GM04503 (cell line): ENCODE results near the gene FOXO6.
A peak's percentile ranks its signal among the peaks of the same experiment; 100 is the strongest.

Source experiments
- DNase-seq: peaks from one replicate; pipeline ENCODE4 v3.0.0-alpha.2; 2012; ENCODE audit warnings: low read depth

Gene FOXO6

DNA sequence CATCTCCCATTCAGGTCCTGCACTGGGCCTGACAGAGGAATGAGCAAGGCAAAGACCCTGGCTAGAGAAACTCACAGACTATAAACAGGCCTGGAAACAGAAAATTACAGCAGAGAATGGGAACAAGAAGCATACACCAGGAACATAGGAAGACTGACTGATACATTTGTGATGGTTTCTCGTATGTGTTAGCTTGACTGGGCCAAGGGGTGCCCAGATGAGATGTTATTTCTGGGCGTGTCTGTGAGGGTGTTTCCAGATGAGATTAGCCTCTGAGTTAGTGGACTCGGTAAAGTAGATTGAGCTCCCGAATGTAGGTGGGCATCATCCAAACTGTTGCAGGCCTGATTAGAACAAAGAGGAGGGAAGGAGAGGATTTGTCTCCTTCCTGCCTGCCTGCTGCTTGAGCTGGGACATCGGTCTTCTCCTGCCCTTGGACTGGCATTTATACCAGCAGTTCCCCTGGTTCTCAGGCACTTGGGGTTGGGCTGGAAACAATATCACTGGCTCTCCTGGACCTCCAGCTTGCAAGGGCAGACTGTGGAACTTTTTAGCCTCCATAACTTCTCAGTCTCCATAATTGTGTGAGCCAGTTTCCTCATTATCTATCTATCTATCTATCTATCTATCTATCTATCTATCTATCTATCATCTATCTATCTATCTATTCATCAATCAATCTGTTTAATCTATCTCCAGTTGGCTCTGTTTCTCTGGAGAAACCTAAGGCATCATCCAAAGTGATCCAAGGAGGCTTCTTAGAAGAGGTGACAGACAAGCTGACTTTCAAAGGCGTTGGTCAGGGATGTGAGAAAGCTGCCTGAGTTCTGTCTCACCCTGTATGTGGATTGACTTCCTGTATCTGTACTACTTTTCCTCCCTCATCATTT lies 9.7 kb upstream of the FOXO6 start:
- DNase-seq, result no peak

DNA sequence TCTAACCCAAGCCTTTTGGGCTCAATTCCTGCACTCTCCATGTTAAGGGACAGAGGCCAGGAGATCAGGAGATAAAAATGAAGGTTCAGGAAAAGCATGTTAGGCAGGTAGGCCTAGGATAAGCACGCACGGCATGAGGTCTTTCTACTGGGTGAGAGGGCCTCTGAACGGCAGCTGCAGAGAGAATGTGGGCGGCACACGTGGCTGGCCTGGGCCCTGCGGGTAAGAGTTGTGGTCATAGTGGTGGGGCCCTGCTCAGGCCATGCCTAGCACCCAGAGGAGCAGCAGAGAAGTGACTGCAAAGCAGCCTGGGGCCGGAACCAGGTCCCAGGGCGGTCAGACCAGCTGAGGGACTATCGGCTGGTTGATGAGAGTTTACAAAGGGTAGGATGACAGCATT lies 7.5 kb upstream of the FOXO6 start:
- DNase-seq, result no peak

DNA sequence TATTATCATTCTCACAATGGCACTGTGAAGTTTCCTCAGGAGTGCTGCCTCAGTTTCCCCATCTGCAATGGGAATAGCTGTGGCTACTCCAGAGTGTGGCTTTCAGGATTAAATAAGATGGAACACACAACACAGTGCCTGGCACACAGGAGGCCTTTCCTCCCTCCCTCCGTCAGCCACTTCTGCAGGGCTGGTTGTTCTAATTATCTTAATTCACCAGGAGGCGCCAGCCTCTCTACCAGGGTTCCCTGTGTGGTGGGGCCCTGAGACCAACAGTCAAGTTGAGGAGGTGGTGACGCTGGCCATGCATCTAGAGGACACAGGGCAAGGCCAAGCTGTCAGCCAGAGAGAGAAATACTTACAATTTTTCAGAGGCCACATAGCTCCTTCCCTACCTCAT lies 6.3 kb upstream of the FOXO6 start:
- DNase-seq, result no peak

DNA sequence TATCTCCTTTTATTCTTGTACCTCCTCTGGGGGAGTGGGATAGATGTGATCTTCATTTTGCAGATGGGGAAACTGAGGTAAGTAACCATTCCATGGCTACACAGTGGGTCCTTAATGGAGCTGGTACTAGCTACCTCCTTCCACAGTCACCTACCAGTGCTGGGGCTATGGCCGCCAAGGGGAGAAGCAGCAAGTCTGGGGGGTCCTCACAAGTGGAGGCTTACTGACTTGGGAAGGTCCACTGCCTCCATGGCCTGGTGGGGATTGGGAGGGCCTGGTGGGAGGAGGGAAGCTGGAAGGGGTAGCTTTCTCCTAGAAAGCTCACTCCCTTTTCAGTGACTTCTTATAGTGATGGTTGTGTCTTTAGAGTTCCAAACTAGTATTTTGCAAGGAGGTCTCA lies 5.9 kb upstream of the FOXO6 start:
- no peak for DNase-seq

DNA sequence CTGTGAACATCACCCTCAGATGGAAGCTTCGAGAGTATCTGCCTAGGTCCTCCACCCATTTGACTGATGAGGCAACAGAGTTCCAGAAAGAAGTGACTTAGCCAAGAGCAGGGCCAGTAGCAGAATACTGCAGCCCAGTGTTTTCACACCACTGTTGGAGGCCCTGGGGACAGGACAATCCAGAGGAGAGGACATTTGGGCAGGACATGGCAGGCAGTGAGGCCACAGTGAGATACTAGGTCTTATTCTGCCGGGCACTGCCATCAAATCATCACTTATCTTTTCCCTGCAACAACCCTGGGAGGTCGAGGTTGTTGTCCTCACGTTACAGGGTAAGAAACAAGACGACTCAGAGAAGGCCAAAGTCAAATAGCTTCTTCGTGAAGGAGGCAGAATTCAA lies 5.5 kb upstream of the FOXO6 start:
- DNase-seq, result no peak

DNA sequence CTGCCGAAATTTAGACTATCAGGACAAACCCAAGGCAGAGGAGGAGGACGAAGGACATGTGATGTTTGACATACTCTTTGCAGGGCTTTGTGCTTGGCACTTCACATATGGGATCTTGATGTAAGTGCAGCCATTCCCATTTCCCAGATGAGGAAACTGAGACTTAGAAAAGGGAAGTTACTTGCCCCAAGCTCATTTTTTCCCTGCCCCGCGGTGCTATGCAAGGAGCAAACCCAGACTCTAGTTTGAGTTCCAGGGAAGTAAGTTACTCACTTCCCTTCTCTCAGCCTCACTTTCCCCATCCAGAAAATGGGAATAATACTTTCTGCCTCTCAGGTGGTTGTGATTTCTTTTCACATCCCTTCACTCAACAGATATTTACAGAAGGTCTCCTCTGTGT lies 4.5 kb upstream of the FOXO6 start:
- no peak for DNase-seq

DNA sequence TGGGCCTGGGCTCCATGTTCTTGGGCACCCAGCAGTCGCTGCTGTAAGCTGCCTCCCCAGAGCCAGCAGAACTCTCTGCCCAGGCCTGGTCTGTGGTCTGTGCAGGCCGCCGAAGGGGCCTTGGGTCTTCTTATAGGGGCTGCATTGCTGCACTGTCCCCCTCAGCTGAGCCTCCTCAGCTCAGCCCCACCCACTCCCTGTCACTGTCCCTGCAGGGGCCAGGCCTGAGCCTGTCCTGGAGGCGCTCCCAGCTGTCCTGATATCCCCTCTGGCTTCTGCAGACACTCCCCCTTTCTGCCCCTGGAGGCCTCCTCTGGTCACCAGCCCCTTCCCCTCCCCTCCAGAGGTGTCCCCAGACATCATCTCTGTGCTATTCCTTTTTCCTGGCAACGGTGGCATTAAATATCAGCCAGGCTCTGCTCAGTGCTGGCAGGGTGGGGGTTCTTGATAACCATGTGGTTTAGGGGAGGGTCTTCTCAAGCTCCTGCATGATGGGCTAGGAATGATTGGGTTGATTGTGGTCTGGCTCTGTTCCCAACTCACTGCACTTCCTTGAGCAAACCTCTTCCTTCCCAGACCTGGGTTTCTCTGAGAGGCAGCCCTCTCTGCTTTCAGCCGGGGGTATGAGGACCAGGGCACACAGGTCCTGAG lies 3.7 kb upstream of the FOXO6 start:
- DNase-seq, result no peak

DNA sequence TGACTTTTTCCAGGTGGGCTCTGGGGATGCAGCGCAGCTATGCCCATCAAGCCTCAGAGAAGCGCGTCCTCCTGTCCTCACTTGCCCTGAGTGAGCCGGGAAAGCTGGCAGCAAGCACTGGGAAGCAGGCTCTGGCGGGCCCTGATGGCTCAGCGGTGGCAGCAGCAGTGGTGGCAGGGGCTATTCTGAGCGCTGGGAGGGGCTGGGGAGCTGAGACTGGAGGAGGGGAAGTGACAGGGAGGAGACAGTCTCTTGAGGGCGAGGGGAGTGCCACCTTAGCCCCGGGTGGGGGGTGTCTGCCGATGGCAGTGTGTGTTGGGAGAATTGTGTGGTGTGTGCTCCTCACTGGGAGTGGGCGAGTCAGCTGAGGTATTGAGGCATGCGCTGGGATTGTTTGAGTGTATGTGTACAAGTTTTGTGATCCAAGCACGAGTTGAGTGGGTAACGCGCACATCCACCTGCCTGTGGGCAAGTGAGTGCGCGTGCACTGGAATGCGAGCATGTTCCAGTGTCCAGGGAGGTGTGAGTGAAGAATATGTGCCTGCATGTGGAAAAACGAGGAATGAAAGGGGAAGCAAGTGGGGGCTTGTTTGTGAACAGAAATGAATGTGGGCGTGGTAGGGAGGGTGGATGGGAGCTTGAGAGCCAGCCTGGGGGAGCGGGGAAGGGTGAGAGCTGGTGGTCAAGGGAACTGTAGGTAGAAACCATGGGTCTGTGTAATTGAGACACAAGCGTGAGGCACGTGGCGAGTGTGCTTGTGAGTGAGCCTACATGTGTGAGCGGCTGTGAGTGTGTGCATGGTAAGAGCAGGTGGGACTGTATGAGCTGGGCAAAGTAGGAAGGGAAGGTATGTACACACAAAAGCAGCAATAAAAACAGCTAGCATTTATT lies 2.9 kb upstream of the FOXO6 start:
- no peak for DNase-seq

DNA sequence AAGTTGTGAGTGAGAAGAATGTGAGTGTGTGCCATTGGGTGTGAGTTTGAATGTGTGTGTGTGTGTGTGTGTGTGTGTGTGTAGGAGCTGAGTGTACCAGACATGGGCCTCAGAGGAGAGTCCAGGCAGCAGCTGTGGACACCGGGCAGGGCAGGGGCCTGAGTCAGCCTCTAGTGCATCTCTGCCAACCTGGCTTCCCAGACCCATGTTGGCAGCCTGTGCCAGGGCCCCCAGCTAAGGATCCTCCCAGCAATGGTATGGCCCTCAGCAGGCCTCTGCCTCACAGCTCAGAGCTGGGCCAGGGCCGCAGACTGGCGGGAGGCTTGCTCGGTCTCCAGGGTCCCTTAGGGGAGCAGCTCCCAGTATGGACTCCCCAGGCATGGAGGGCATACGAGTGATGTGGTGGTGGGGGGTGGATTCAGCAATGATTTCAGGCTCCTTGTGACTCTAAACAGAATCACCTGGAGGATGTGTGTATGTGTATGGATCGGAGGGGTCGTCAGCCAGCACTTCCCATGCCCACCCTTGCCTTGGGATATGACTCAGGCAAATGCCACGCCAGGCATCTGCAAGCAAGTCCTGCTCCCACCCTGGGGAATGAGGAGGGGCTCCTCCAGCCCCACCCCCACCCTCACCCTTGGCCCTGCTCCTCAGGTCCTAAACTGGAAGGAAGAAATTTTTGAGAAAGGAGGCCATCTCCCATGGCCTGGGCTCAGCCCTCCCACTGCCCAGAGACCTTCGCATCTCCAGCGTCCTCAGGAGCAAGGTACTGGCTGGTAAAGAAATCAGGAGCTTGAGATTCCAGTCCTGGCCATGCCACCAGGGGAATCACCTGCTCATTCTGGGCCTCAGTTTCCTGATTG lies 1.8 kb upstream of the FOXO6 start:
- DNase-seq, result peak; percentile 29

DNA sequence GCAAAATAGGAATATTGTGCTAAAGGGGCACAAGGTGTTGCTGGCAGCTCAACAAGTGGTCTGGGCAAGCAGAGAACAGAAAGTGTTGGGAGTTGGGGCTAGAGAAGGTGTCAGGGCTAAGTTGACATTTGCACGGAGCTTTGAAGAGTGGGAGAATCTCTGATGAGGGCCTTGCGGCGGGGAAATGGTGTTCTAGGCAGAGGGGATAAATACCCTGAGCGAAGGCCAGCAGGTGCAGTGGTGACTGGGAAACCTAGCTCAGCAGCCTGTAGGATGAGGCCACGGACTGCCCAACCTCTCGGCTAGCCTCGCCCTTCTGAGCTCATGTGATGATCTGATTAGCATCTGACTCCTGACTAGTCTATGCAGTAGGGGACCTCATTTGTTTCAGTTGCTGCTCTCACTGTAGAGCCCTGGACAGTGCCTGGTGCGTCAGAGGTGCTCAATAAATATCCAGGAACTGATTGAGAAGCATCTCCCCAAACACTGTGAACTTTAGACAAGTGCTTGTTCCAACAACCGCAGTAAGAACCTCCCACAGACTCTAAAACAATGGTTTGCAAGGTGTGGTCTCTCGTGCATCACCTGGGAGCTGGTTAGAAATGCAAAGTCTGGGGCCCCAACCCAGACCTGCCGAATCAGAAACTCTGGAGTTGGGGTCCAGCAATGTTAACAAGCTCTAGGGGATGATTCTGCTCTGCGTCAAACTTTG lies 1.0 kb upstream of the FOXO6 start:
- DNase-seq, result no peak

DNA sequence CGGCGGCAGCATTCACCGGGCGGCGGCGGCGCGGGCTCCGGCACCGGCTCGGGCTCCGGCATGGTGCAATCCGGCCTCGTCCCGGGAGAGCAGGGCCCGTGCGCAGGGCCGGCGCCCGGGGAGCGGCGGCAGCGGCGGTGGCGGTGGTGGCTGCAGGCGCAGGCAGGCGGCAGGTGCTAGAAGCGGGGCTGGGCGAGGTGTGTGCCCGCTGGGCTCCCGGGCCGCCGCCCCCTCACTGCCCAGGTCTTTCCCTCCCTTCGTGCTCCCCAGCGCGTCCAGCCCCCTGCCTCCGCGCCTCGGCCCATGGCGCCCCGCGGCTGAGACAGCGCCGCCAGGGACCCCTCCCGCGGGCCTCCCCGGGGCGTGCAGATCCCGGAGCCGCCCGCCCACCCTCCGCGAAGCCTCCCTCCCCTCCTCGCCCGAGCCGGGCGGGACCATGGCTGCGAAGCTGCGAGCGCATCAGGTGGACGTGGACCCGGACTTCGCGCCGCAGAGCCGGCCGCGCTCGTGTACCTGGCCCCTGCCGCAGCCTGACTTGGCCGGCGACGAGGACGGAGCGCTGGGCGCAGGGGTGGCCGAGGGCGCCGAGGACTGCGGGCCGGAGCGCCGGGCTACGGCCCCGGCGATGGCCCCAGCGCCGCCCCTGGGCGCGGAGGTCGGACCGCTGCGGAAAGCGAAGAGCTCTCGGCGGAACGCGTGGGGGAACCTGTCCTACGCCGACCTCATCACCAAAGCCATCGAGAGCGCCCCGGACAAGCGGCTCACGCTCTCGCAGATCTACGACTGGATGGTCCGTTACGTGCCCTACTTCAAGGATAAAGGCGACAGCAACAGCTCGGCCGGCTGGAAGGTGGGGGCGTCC lies 492 bp downstream of the FOXO6 start:
- DNase-seq, result no peak

DNA sequence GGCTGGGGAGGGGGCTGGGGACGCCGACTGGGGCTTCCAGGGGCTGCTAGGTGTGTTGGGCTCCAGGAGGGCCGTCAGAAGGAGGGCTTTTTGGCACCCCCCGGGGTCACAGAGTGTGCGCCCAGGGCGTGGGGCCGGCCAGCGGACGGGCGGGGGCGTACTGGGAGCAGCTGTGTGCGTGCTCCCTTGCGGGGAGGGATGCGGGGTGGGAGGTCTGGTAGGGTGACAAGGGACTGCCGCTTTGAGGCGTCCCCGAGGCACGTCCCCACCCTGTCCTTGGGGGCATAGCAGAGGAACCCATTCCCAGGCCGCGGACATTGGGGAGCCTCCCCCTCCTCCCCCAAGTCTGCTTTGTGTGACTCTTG lies 1.1 kb downstream of the FOXO6 start:
- no peak for DNase-seq

DNA sequence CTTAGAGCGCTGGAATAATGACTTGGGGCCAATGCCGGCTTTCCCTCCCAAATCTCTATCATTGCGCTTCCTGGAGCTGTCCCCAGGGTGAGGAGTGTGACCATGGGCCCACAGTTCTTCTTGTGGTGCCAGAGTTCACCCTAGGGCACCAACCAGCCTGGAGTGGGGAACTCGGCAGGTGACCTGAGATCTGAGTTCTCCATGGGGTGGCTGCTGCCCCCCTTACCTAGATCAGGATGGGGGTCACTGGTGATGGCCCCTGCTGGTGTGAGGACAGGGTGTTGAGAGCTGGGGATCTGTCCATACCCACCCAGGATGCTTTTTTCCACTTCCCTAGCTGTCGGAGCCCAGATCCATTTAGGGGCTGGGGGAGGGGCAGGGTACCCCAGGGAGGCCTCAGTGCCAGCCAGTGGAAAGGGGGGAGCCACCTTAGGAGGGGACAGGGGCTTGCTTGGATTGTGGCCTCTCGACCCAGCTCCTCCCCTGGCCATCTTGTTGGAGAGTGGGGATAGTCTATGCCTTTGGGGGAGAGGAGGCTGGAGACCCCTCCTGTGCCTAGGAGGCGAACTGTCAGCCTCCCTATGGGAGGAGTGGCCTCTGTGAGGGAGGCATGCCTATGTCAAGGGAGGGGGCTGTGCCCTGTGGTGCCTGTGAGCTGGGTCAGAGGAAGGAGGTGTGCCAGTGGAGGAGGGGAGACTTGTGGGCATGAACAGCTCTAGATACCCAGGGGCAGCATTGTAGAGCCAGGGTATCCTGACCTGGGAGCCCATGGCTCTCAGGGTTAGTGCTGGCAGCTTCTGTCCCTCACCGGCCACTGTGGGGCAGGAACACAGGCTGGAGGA lies 1.7 kb downstream of the FOXO6 start:
- no peak for DNase-seq

DNA sequence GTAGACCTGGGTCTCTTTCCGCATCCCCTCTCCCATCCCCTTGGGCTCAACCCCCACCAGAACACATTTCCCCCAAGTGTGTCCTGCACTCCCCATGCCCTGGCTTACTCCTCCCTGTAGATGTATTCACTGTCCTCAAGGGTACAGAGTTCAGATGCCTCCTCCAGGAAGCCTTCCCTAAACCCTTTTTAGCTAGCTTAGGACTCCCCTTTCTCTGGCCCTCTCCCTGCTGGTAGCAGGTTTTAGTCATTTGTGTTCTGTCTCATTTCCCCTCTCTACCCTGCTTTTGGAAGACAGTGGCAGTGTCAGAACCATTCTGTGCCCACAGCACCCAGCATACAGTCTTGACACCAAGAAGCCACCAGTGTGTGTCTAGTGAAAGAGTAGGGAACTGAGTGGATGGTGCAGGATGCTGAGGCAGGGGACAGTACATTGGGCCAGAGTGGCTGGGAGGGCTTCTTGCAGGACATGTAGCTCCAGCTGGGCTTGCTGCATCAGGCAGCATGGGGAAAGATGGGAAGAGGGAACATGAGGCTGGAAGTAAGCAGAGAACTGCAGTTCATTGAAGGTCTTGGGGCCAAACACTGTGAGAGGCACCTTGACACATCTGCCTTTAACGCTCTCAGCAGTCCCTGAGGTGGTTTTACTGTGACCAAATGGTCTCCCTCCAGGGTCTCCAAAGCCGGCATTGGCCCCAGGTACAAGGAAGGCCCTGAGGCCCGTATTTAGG lies 2.5 kb downstream of the FOXO6 start:
- DNase-seq, result no peak

DNA sequence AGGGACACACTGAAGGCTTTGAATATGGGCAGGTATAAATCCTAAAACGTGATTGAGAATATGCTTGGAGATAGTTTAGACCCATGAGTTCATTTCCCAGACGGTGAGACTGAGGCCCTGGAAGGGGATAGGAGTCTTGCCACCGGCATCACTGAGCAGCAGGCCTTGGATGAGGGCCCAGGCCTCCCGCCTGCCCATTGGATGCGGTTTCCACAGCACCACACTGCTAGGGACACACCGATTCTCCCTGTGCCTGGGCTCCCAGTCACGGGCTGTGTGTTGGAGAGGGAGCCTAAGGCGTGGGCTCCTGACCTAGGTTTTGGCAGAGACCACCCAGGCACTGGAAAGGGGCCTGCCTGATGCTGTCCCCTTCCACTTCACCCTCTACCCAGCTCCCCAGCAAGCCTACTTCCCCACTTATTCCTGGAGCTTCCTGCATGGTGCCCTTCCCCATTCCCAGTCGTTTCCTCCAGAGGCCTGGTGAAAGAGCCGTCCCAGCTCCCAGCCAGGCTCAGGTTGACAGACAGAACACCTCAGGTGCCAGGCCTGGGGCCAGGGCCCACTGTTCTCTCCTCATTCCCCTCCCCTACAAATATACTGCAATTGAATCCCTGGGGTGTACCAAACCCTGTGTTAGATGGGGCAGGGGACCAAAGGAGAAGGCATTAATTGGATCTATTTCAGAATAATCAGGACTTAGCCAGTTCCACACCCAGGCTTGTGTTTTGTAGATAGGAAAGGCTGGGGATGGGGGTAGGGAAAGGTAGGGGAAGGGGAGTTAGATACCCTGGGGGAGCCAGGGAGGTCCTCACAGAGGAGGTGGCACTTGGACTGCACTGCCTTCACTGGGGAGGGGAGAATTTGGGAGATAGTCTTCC lies 3.4 kb downstream of the FOXO6 start:
- no peak for DNase-seq

DNA sequence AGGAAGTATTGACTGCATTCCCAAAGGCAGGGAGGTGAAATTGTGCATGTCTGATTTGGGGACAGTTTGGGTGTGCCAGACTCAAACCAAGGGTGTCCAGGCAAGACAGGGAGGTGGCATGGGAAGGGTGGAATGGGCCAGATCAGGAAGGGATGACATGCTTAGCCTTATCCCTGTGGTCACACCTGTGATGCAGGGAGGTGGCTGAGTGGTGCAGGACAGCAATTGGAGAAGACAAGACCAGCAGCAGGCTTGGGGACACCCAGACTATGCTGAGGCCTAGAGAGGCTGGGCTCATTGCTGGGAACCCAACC lies 4.0 kb downstream of the FOXO6 start:
- no peak for DNase-seq

DNA sequence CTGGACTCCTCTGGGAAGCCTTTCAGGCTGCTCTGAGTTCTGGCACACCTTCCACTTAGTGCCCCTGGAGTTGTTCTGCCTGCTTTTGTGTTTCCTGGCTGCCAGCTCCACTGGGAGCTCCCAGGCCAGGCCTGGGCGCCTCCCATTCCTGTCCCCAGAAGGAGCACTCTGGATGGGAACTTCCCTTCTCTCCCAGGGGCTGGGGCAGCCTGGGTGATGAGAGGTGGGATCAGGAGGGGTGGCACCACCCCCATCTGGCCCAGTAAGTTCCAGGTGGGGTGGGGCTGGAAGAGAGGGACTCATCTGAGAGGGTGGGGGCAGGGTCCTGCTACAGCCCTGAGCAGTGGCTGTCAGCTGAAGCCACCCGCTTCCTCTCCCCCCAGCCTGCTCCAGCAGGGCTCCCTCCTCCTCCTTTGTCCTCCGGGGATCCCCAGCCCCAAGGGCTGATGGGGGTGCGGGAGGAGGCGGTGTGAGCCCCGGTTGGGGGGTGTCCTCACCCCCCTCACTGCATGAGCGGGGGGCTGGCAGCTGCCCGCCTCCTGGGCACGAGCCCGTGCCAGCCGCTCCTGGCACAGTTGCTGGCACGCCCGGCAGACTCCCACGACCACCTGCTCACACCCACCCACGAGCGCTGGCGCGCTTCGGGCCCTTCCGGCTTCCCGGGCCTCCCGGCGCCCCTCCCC lies 4.7 kb downstream of the FOXO6 start:
- no peak for DNase-seq
